H1 (cell line): ENCODE data around the gene EYA4. TPM values are rescaled to one million over a fixed set of nuclear protein-coding genes. Genes with fewer than 3 reads are reported as not detected.

ENCODE experiments used
- CTCF ChIA-PET: fragments of 300-600 bp; sonication (Branson Sonifier 250); formaldehyde crosslinking; loops from one replicate; lab custom pipeline; 2021; ENCODE audit not compliant: partially characterized antibody; lab: Charles Lee
- POLR2A ChIA-PET: fragments of 300-600 bp; sonication (Branson Sonifier 250); formaldehyde crosslinking; loops from one replicate; lab custom pipeline; 2021; ENCODE audit warnings: inconsistent platforms; ENCODE audit not compliant: partially characterized antibody; lab: Charles Lee
- DNase-seq, 2 experiments: peaks; one replicate each; pipeline versions ENCODE4 v3.0.0 to v3.0.0-alpha.2; 2010 to 2022; ENCODE audit warnings: low spot score in 2 of 2, low read depth in 1 of 2, mixed read lengths in 1 of 2
- FAIRE-seq: peaks from 2 replicates; lab custom pipeline; 2011; peaks lifted over from hg19 to GRCh38; lab: Jason Lieb, UNC
- H2AFZ ChIP-seq: 2 replicates; pipeline ENCODE4 v1.8.1; 2012; ENCODE audit warnings: low read length, inconsistent platforms
- H2AK5ac ChIP-seq: 2 replicates; pipeline ENCODE4 v1.6.1; 2013; ENCODE audit warnings: low read depth, low read length
- H2BK120ac ChIP-seq: replicated peaks from 2 replicates; pipeline ENCODE3; 2013; ENCODE audit warnings: low read depth, low read length, inconsistent platforms
- H2BK12ac ChIP-seq: 2 replicates; pipeline ENCODE4 v1.6.1; 2013; ENCODE audit warnings: low read depth, low read length
- H2BK15ac ChIP-seq: 2 replicates; pipeline ENCODE4 v1.6.1; 2013; ENCODE audit warnings: low read length
- H2BK20ac ChIP-seq: 2 replicates; pipeline ENCODE4 v1.6.1; 2013; ENCODE audit warnings: low read length
- H2BK5ac ChIP-seq: 2 replicates; pipeline ENCODE4 v1.6.1; 2013; ENCODE audit warnings: low read depth, low read length
- H3K14ac ChIP-seq: 2 replicates; pipeline ENCODE4 v1.6.1; 2013; ENCODE audit warnings: inconsistent platforms; ENCODE audit not compliant: insufficient read length
- H3K18ac ChIP-seq: 2 replicates; pipeline ENCODE4 v1.6.1; 2013; ENCODE audit warnings: low read length; ENCODE audit errors: extremely low read depth
- H3K23ac ChIP-seq: 2 replicates; pipeline ENCODE4 v1.6.1; 2013; ENCODE audit warnings: inconsistent platforms; ENCODE audit not compliant: insufficient read length
- H3K23me2 ChIP-seq: 2 replicates; pipeline ENCODE4 v1.6.1; 2013; ENCODE audit warnings: low read depth, low read length
- H3K27ac ChIP-seq: 2 replicates; pipeline ENCODE4 v1.6.1; 2011; ENCODE audit warnings: low read depth, low read length, inconsistent platforms
- H3K27me3 ChIP-seq, 4 experiments: replicated peaks in 1 of 4; 1 replicate in 1 of 4; 2 replicates in 3 of 4; pipeline versions ENCODE4 v1.6.1 to v1.8.1; 2011 to 2013; ENCODE audit warnings: low read length in 3 of 4, mild to moderate bottlenecking in 3 of 4, inconsistent platforms in 2 of 4, mixed read lengths in 2 of 4, moderate library complexity in 1 of 4; ENCODE audit not compliant: control insufficient read depth in 3 of 4, insufficient read depth in 3 of 4; ENCODE audit errors: extremely low read depth in 1 of 4
- H3K36me3 ChIP-seq, 4 experiments: 2 replicates each; pipeline versions ENCODE4 v1.6.1 to v1.8.1; 2011 to 2013; ENCODE audit warnings: mild to moderate bottlenecking in 4 of 4, low read length in 3 of 4, moderate library complexity in 2 of 4, control low read depth in 1 of 4, inconsistent platforms in 1 of 4; ENCODE audit not compliant: insufficient read depth in 4 of 4, control insufficient read depth in 2 of 4
- H3K4ac ChIP-seq: replicated peaks from 2 replicates; pipeline ENCODE3; 2013; ENCODE audit warnings: low read length, low read depth, mixed read lengths, inconsistent platforms; ENCODE audit not compliant: insufficient read length
- H3K4me1 ChIP-seq, 4 experiments: replicated peaks in 1 of 4; 1 replicate in 1 of 4; 2 replicates in 3 of 4; pipeline versions ENCODE4 v1.6.1 to v1.8.1; 2011 to 2013; ENCODE audit warnings: low read length in 3 of 4, inconsistent platforms in 2 of 4, mixed read lengths in 1 of 4; ENCODE audit not compliant: insufficient read depth in 4 of 4, control insufficient read depth in 3 of 4
- H3K4me2 ChIP-seq, 2 experiments: 2 replicates each; pipeline versions ENCODE4 v1.6.1 to v1.8.1; 2011 to 2013; ENCODE audit warnings: low read depth in 2 of 2, low read length in 2 of 2, control low read depth in 1 of 2, inconsistent platforms in 1 of 2, mild to moderate bottlenecking in 1 of 2; ENCODE audit not compliant: insufficient read depth in 1 of 2
- H3K4me3 ChIP-seq, 4 experiments: fragments of 200-600, 300-600 bp in 1 of 4; sonication (generic), shearing (Covaris generic), sonication (Bioruptor Twin) in 1 of 4; 2 replicates each; pipeline versions ENCODE4 v1.5.1 to v1.8.1; 2011 to 2016; ENCODE audit warnings: low read length in 4 of 4, low read depth in 3 of 4, control low read depth in 2 of 4, inconsistent platforms in 2 of 4, mild to moderate bottlenecking in 2 of 4, mixed read lengths in 1 of 4, moderate library complexity in 1 of 4; ENCODE audit not compliant: insufficient read depth in 2 of 4; ENCODE audit errors: extremely low read depth in 1 of 4
- H3K56ac ChIP-seq: replicated peaks from 2 replicates; pipeline ENCODE3; 2013; ENCODE audit warnings: low read depth, mild to moderate bottlenecking, mixed read lengths, low read length, inconsistent platforms; ENCODE audit not compliant: insufficient read length
- H3K79me1 ChIP-seq: 2 replicates; pipeline ENCODE4 v1.6.1; 2013; ENCODE audit warnings: low read depth, low read length, control low read depth
- H3K79me2 ChIP-seq, 2 experiments: 2 replicates each; pipeline versions ENCODE4 v1.6.1 to v1.8.1; 2012 to 2013; ENCODE audit warnings: low read length in 2 of 2, mild to moderate bottlenecking in 2 of 2, inconsistent platforms in 1 of 2; ENCODE audit not compliant: insufficient read depth in 2 of 2, control insufficient read depth in 1 of 2
- H3K9ac ChIP-seq, 4 experiments: replicated peaks in 1 of 4; 1 replicate in 1 of 4; 2 replicates in 3 of 4; pipeline versions ENCODE4 v1.6.1 to v1.8.1; 2011 to 2013; ENCODE audit warnings: low read depth in 3 of 4, low read length in 3 of 4, control low read depth in 2 of 4, mild to moderate bottlenecking in 2 of 4, moderate library complexity in 2 of 4, inconsistent platforms in 1 of 4; ENCODE audit errors: extremely low read depth in 1 of 4
- H3K9me3 ChIP-seq, 2 experiments: 2 replicates each; pipeline versions ENCODE4 v1.6.1 to v1.8.1; 2012 to 2013; ENCODE audit warnings: mild to moderate bottlenecking in 2 of 2, moderate library complexity in 2 of 2, control low read depth in 1 of 2, inconsistent platforms in 1 of 2, low read depth in 1 of 2, low read length in 1 of 2, mixed read lengths in 1 of 2; ENCODE audit not compliant: insufficient read depth in 2 of 2
- H4K20me1 ChIP-seq, 2 experiments: replicated peaks in 1 of 2; 2 replicates each; pipeline versions ENCODE3 to v1.8.1; 2011 to 2013; ENCODE audit warnings: inconsistent platforms in 2 of 2, low read length in 2 of 2, mild to moderate bottlenecking in 1 of 2; ENCODE audit not compliant: insufficient read depth in 2 of 2, control insufficient read depth in 1 of 2
- H4K5ac ChIP-seq: 2 replicates; pipeline ENCODE4 v1.6.1; 2013; ENCODE audit warnings: low read length, low read depth, mixed read lengths, inconsistent platforms; ENCODE audit not compliant: insufficient read length
- H4K8ac ChIP-seq: 2 replicates; pipeline ENCODE4 v1.8.0; 2013; ENCODE audit warnings: mild to moderate bottlenecking, moderate library complexity, low read length, inconsistent platforms; ENCODE audit not compliant: insufficient read depth; ENCODE audit errors: extremely low read depth
- H4K91ac ChIP-seq: replicated peaks from 2 replicates; pipeline ENCODE3; 2013; ENCODE audit warnings: low read length, mixed read lengths, inconsistent platforms; ENCODE audit not compliant: insufficient read length
- ATF3 ChIP-seq: IDR thresholded peaks from 2 replicates; pipeline ENCODE4 v1.6.1; 2011; ENCODE audit warnings: low read depth, mild to moderate bottlenecking, low read length; ENCODE audit not compliant: insufficient read depth
- BCL11A ChIP-seq, 2 experiments: IDR thresholded peaks; one replicate each; pipeline ENCODE4 v1.6.1; 2011; ENCODE audit warnings: low read depth in 2 of 2, low read length in 2 of 2, mild to moderate bottlenecking in 2 of 2
- BRCA1 ChIP-seq: IDR thresholded peaks from 2 replicates; pipeline ENCODE4 v1.6.1; 2012; ENCODE audit warnings: low read depth, low read length, improper control_type of control experiment
- CHD1 ChIP-seq: IDR thresholded peaks from 2 replicates; pipeline ENCODE4 v1.6.1; 2012; ENCODE audit warnings: low read depth, low read length, improper control_type of control experiment
- CHD2 ChIP-seq: IDR thresholded peaks from 2 replicates; pipeline ENCODE4 v1.6.1; 2012; ENCODE audit warnings: low read length, improper control_type of control experiment
- CTBP2 ChIP-seq: IDR thresholded peaks from 2 replicates; pipeline ENCODE4 v1.7.0; 2011; ENCODE audit warnings: borderline replicate concordance, mild to moderate bottlenecking, moderate library complexity, mixed read lengths, low read length; ENCODE audit not compliant: insufficient read depth, insufficient read length
- FOSL1 ChIP-seq: IDR thresholded peaks from 2 replicates; pipeline ENCODE4 v1.6.1; 2011; ENCODE audit warnings: mild to moderate bottlenecking, low read depth, low read length, moderate library complexity; ENCODE audit not compliant: insufficient read depth
- HDAC6 ChIP-seq: IDR thresholded peaks from one replicate; pipeline ENCODE4 v1.7.1; 2012; ENCODE audit warnings: low read depth, mild to moderate bottlenecking, inconsistent platforms, low read length, moderate library complexity
- KDM4A ChIP-seq: IDR thresholded peaks from one replicate; pipeline ENCODE4 v1.7.1; 2012; ENCODE audit warnings: low read depth, mild to moderate bottlenecking, moderate library complexity, low read length, inconsistent platforms; ENCODE audit not compliant: severe bottlenecking
- RAD21 ChIP-seq, 2 experiments: IDR thresholded peaks in 1 of 2; conservative IDR thresholded peaks in 1 of 2; 2 replicates each; pipeline ENCODE4 v1.6.1; 2011; ENCODE audit warnings: low read depth in 2 of 2, low read length in 2 of 2, improper control_type of control experiment in 1 of 2, inconsistent platforms in 1 of 2, mild to moderate bottlenecking in 1 of 2, moderate library complexity in 1 of 2
- RBBP5 ChIP-seq: IDR thresholded peaks from 2 replicates; pipeline ENCODE4 v1.7.1; 2012; ENCODE audit warnings: low read depth, mild to moderate bottlenecking, inconsistent platforms, low read length, moderate library complexity, borderline replicate concordance
- SP4 ChIP-seq: IDR thresholded peaks from 2 replicates; pipeline ENCODE4 v1.6.1; 2012; ENCODE audit warnings: low read length, inconsistent platforms
- SUZ12 ChIP-seq: fragments of 200-600 bp; sonication (generic); IDR thresholded peaks from 2 replicates; pipeline ENCODE4 v1.6.1; 2012; ENCODE audit warnings: mild to moderate bottlenecking, inconsistent platforms, low read length, moderate library complexity, mixed read lengths
- TAF1 ChIP-seq: IDR thresholded peaks from 2 replicates; pipeline ENCODE4 v1.6.1; 2011; ENCODE audit warnings: mild to moderate bottlenecking, low read depth, low read length
- WGBS, 2 experiments: shearing (Covaris generic) in 1 of 2; methylation state at CpG; one replicate each; pipeline versions ENCODE4 v1.1.6 to v1.1.7; 2013 to 2015; ENCODE audit warnings: low lambda C conversion rate in 2 of 2, mixed read lengths in 2 of 2, inconsistent platforms in 1 of 2, low coverage in 1 of 2, missing lambda C conversion rate in 1 of 2; ENCODE audit not compliant: insufficient replicate concordance in 2 of 2, insufficient coverage in 1 of 2, insufficient read length in 1 of 2; ENCODE audit errors: extremely low coverage in 1 of 2, missing lambda C conversion rate in 1 of 2; 5-methylcytosine and 5-hydroxymethylcytosine counted together
- polyA plus RNA-seq, 7 experiments: library from polyadenylated mRNA; depleted of rRNA in 3 of 7; stranded (reverse) in 5 of 7; unstranded in 2 of 7; fragments of >200 nt in 5 of 7; fragments of 200-250 nt in 2 of 7; gene quantifications; 1 replicate in 5 of 7; 2 replicates in 1 of 7; 4 replicates in 1 of 7; pipeline versions ENCODE4 v1.2.1 to v1.2.3, GENCODE V29; 2011 to 2013; ENCODE audit warnings: missing spikeins in 2 of 7, mixed read lengths in 2 of 7
- total RNA-seq: library from RNA; stranded (reverse); fragmentation: NEBNext Ultra II Directional; extraction: Animal tissue kit (Norgen Biotek cat#: 25700); gene quantifications from 2 replicates; pipeline ENCODE4 v1.2.1, GENCODE V29; 2021

The EYA4 gene
- total and polyA plus RNA-seq, 2 of the 8 experiments (the other 6 are each of a cell fraction or from before 2014, with no cell fraction given): 0.06 to 0.17 TPM

GRCh38 chr6:133348846-133349245 is 107.7 kb downstream of the EYA4 start:
- Histone ChIP-seq H2AFZ (no peak overlapping the region), H3K23me2 (no peaks in the 10 kb centered on the region), H3K27me3 (no peaks in the 10 kb centered on the region), H3K79me2 (no peaks in the 10 kb centered on the region), H2BK20ac (no peak overlapping the region), H3K4ac (no peak overlapping the region), H3K79me1 (no peaks in the 10 kb centered on the region), H4K20me1 (no peaks in the 10 kb centered on the region), H3K9me3 (no peaks in the 10 kb centered on the region), H2BK5ac (no peak overlapping the region), H3K4me1 (no peaks in the 10 kb centered on the region), H3K4me2 (no peak overlapping the region), H3K36me3 (no peaks in the 10 kb centered on the region), H3K14ac (no peak overlapping the region), H2AK5ac (no peak overlapping the region), H3K56ac (no peak overlapping the region), H3K18ac (no peak overlapping the region), H2BK15ac (no peak overlapping the region), H4K8ac (no peak overlapping the region), H4K91ac (no peak overlapping the region), H2BK12ac (no peak overlapping the region), H3K4me3 (no peak overlapping the region), H3K27ac (no peak overlapping the region), H3K23ac (no peak overlapping the region), H2BK120ac (no peak overlapping the region), H3K9ac (no peak overlapping the region), H4K5ac (no peak overlapping the region)
- FAIRE-seq: no peak
- no peak for DNase-seq
- ChIA-PET CTCF (interaction anchor here (1.0 kb wide), 1 partner anchor 62 kb away, joined by 3 read pairs; no protein-coding TSS in a partner anchor), POLR2A (interaction anchor here (1.2 kb wide), 1 partner anchor 13 kb away, joined by 3 read pairs; no protein-coding TSS in a partner anchor)
- 71% methylated on average over 3 of the region's 3 CpGs; no CpG with 5 or more reads in 1 of the 2 experiments for WGBS, 2 experiments
- TF ChIP-seq KDM4A (no peak), ATF3 (no peak), CHD2 (no peak), RAD21 (IDR thresholded peaks at IDR 0.05 in 1 of 2, conservative IDR thresholded peaks at IDR 0.05 in 1 of 2; ENCODE audit: low read depth in 2 of 2, low read length in 2 of 2) (no peak), SUZ12 (no peak), BCL11A (IDR thresholded peaks at IDR 0.05; ENCODE audit: low read depth in 2 of 2, low read length in 2 of 2) (no peak), CHD1 (no peak), BRCA1 (no peak), CTBP2 (no peak), RBBP5 (no peak), TAF1 (no peak), FOSL1 (no peak), HDAC6 (no peak), SP4 (no peak)
